Kasumi-1 (cell line): Measurements from ENCODE around the gene PLA2G4A.

ENCODE experiments used
- DNase-seq, 2 experiments: peaks; one replicate each; lab custom pipeline; 2025; lab: John Stamatoyannopoulos, UW

Gene PLA2G4A

GRCh38 chr1:186977266-186977957 is 148.7 kb downstream of the PLA2G4A start:
- no peak for DNase-seq

- peak; percentile 77 to 85 for DNase-seq
Measured at GRCh38 chr1:186978596-186979556, 150.1 kb downstream of the PLA2G4A start.

GRCh38 chr1:186980400-186980799 is 151.7 kb downstream of the PLA2G4A start:
- DNase-seq, result no peak

GRCh38 chr1:186982116-186982515 is 153.4 kb downstream of the PLA2G4A start:
- no peak for DNase-seq

GRCh38 chr1:186983327-186983726 is 154.6 kb downstream of the PLA2G4A start:
- peak; percentile 66 to 69 for DNase-seq

- DNase-seq, result no peak
Measured at GRCh38 chr1:186984959-186985358, 156.2 kb downstream of the PLA2G4A start.

GRCh38 chr1:186985889-186986491 is 157.2 kb downstream of the PLA2G4A start:
- DNase-seq, result peak; percentile 65 to 72

GRCh38 chr1:186987065-186987464 is 158.3 kb downstream of the PLA2G4A start:
- no peak for DNase-seq

GRCh38 chr1:186987769-186988168 is 159.0 kb downstream of the PLA2G4A start:
- DNase-seq, result no peak

GRCh38 chr1:186993996-186994395 is 165.2 kb downstream of the PLA2G4A start:
- no peak for DNase-seq

GRCh38 chr1:186994897-186995296 is 166.1 kb downstream of the PLA2G4A start:
- no peak for DNase-seq

GRCh38 chr1:186996816-186997215 is 168.1 kb downstream of the PLA2G4A start:
- no peak for DNase-seq

- no peak for DNase-seq
Measured at GRCh38 chr1:186997877-186998276, 169.1 kb downstream of the PLA2G4A start.

- DNase-seq, result no peak
Measured at GRCh38 chr1:186999506-186999905, 170.8 kb downstream of the PLA2G4A start.

GRCh38 chr1:187001198-187001889 is 172.6 kb downstream of the PLA2G4A start:
- DNase-seq, result no peak

GRCh38 chr1:187003353-187003752 is 174.6 kb downstream of the PLA2G4A start:
- no peak for DNase-seq

- DNase-seq, result no peak
Measured at GRCh38 chr1:187006896-187007295, 178.1 kb downstream of the PLA2G4A start.

- no peak for DNase-seq
Measured at GRCh38 chr1:187009320-187009719, 180.6 kb downstream of the PLA2G4A start.

- no peak for DNase-seq
Measured at GRCh38 chr1:187010571-187011309, 182.0 kb downstream of the PLA2G4A start.

- DNase-seq, result no peak
Measured at GRCh38 chr1:187013582-187014200, 184.9 kb downstream of the PLA2G4A start.

- no peak for DNase-seq
Measured at GRCh38 chr1:187018291-187018690, 189.5 kb downstream of the PLA2G4A start.
